Ovary (tissue), 3 donors: ENCODE results near the gene RNF44.

Source experiments
- EP300 ChIP-seq: sonication (generic); formaldehyde crosslinking; IDR thresholded peaks from one replicate; pipeline ENCODE4 v1.6.1; 2017; ENCODE audit warnings: antibody characterized with exemption
- POLR2A ChIP-seq: fragments of 450-650 bp; IDR thresholded peaks from one replicate; pipeline ENCODE4 v1.6.1; 2017; ENCODE audit warnings: antibody characterized with exemption, mild to moderate bottlenecking, moderate library complexity
- TF ChIP-seq, protein P1 (sequence below), 3 donors: fragments of 450-650 bp in 2 of 3; fragments of 200-600 bp in 1 of 3; IDR thresholded peaks; one replicate each; pipeline versions ENCODE4 v1.5.1 to v1.8.0; 2016 to 2022; ENCODE audit warnings: antibody characterized with exemption in 3 of 3, mild to moderate bottlenecking in 1 of 3
- donor health status: DM: no; HTN: no; CAD: no.

DNA sequence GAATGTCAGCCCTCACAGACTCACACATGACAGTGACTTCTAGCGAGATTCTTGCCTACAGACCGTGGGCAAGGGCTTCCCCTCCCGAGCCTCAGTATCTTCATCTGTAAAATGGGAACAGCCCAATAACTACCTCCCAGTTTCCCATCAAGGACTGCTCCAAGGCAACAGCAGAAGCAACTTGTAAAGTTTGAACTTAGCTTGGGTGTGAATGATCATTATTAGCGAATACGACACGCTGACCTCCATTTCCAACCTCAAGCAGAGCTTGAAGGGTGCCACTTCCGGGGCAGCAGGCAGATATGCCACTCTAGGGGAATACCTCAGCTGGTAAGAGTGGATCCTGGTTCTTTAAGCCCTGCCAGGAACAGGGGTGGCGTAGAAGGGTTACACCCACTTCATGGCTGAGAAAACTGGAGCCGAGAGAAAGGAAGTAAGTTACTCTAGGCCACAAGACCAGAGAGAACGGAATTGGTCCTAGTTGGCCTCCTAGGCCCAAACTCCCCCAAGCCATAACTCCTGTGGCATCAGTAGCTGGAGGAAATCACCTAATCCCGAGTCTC lies 2.0 kb downstream of the RNF44 start:
- TF ChIP-seq, protein P1, sequence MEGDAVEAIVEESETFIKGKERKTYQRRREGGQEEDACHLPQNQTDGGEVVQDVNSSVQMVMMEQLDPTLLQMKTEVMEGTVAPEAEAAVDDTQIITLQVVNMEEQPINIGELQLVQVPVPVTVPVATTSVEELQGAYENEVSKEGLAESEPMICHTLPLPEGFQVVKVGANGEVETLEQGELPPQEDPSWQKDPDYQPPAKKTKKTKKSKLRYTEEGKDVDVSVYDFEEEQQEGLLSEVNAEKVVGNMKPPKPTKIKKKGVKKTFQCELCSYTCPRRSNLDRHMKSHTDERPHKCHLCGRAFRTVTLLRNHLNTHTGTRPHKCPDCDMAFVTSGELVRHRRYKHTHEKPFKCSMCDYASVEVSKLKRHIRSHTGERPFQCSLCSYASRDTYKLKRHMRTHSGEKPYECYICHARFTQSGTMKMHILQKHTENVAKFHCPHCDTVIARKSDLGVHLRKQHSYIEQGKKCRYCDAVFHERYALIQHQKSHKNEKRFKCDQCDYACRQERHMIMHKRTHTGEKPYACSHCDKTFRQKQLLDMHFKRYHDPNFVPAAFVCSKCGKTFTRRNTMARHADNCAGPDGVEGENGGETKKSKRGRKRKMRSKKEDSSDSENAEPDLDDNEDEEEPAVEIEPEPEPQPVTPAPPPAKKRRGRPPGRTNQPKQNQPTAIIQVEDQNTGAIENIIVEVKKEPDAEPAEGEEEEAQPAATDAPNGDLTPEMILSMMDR (IDR thresholded peaks at IDR 0.05) = no peak
- TF ChIP-seq EP300 (no peak), POLR2A (no peak)
